Measurements from ENCODE around the gene ITGB5. TPM values are rescaled to one million over a fixed set of nuclear protein-coding genes. Genes with fewer than 3 reads are reported as not detected.

Gene ITGB5, protein sequence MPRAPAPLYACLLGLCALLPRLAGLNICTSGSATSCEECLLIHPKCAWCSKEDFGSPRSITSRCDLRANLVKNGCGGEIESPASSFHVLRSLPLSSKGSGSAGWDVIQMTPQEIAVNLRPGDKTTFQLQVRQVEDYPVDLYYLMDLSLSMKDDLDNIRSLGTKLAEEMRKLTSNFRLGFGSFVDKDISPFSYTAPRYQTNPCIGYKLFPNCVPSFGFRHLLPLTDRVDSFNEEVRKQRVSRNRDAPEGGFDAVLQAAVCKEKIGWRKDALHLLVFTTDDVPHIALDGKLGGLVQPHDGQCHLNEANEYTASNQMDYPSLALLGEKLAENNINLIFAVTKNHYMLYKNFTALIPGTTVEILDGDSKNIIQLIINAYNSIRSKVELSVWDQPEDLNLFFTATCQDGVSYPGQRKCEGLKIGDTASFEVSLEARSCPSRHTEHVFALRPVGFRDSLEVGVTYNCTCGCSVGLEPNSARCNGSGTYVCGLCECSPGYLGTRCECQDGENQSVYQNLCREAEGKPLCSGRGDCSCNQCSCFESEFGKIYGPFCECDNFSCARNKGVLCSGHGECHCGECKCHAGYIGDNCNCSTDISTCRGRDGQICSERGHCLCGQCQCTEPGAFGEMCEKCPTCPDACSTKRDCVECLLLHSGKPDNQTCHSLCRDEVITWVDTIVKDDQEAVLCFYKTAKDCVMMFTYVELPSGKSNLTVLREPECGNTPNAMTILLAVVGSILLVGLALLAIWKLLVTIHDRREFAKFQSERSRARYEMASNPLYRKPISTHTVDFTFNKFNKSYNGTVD
- total RNA-seq (1 to 10 TPM; 1.4 to 2.8 TPM), polyA plus RNA-seq (under 1 TPM in 2 of 3 donors, not detected in 1; 0.27 to 0.46 TPM), total RNA-seq (0 to 0.71 (median 0.16) reads per million in 6 experiments)

GRCh38 chr3:124887177-124887931 is at the start of gene ITGB5:
ITGB5 (minus strand) TSS chr3:124887365; CDS start chr3:124887000, 365 bp downstream.
- peaks cover 0 to 5% (median 0%) of the 10 kb centered on the region in 3 donors for H3K36me3 Mint-ChIP-seq
- ATAC-seq = peak; percentile 61 to 66
- no peak within 1 kb of the TSS for H3K27ac Mint-ChIP-seq
- peak within 1 kb of the TSS; percentile 54 to 83 (median 73) for H3K4me3 Mint-ChIP-seq
- H3K9me3 Mint-ChIP-seq = no peaks in the 10 kb centered on the region
- POLR2A ChIA-PET = no interaction called here
- peak in 3 of 10 donors; percentile 11 to 19 (median 11) for DNase-seq
- peaks cover 27 to 70% (median 49%) of the 10 kb centered on the region in 5 donors for H3K27me3 Mint-ChIP-seq
- peaks cover 3 to 15% (median 8%) of the 10 kb centered on the region in 4 donors for H3K4me1 Mint-ChIP-seq

DNA sequence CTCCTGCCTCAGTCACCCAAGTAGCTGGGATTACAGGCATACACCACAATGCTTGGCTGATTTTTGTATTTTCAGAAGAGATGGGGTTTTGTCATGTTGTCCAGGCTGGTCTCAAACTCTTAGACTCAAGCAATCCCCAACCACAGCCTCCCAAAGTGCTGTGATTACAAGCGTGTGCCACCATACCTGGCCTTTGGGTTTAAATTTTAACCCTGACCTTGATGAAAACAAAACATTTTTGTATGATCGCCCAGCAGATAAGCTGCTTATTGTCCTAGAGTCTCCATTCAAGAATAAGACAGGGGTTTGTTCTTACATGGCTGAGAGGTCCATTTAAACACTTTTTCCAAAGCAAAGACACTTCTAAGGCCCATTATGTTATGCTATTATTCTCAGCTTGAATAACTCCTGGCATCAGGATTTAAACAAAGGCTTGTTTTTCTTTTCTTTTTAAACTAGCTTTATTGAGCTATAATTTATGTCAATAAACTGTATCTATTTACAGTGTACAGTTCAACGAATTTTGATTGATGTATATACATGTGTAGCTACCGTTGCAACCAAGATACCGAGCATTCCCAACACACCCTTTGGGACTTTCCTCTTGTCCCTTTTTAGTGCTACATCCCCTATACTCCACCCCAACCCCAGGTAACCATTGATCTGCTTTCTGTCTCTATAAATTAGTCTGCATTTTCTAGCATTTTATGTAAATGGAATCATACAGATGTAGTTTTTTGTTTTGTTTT is 48.8 kb upstream of the ITGB5 start:
- ATAC-seq (no peak), DNase-seq (no peak)
- Mint-ChIP-seq H3K4me1 (no peaks in the 10 kb centered on the region), H3K27me3 (peaks cover 3 to 15% (median 7%) of the 10 kb centered on the region in 5 donors), H3K9me3 (peaks cover 0 to 3% (median 0%) of the 10 kb centered on the region in 9 donors), H3K4me3 (no peak overlapping the region), H3K36me3 (peaks cover 0 to 2% (median 0%) of the 10 kb centered on the region in 3 donors), H3K27ac (no peak overlapping the region)
- POLR2A ChIA-PET = no interaction called here

DNA sequence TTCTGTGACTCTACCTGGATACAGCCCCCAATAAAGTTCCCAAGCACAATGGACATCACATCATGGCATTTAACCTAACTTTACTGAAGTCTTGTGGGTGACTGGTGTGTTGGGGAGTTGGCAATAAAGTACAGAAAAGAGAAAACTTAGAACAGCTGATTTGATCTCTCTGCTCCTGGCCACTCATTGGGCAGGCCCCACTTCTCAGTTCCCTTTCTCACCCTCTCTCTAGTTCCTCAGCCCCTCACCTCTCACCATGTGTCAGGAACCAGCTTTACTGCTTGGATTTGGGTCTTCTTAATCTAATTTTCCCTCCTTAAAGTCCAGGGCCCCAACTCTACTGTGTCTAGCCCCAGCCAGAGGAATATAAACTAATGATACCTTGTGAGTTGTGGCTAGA is 48.1 kb upstream of the ITGB5 start:
- Mint-ChIP-seq H3K27ac (no peak overlapping the region), H3K4me3 (no peak overlapping the region), H3K27me3 (peaks cover 3 to 15% (median 7%) of the 10 kb centered on the region in 5 donors), H3K9me3 (peaks cover 0 to 3% (median 0%) of the 10 kb centered on the region in 9 donors), H3K36me3 (peaks cover 0 to 2% (median 0%) of the 10 kb centered on the region in 3 donors), H3K4me1 (no peaks in the 10 kb centered on the region)
- ATAC-seq (no peak), DNase-seq (no peak)
- POLR2A ChIA-PET = no interaction called here

DNA sequence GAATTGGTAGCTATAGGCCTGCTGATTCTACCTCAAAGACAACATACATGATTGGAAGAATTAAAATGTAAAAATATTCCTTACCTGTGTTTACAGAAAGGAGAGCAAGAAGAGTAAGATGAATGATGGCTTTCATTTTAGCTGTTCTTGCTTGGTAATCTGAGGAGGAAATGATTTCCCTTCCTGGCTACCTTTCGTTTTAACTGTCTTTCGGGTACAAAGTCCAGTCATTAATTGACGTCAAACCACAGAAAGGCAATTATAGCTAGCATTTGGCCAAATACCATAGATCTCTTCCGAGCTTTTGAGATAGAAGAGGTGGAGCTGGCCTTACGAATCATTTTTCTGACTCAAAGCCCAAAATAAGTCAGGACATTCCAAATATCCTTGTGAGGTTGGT is 47.4 kb upstream of the ITGB5 start, which contains the start of gene MUC13:
MUC13 (minus strand) TSS at position 175 of the 400 bp plus-strand sequence; CDS start at position 136, 39 bp downstream.
- Mint-ChIP-seq H3K36me3 (peaks cover 0 to 2% (median 0%) of the 10 kb centered on the region in 3 donors), H3K4me3 (no peak within 1 kb of the TSS), H3K4me1 (no peaks in the 10 kb centered on the region), H3K27me3 (peaks cover 3 to 16% (median 5%) of the 10 kb centered on the region in 5 donors), H3K9me3 (peaks cover 0 to 3% (median 0%) of the 10 kb centered on the region in 9 donors), H3K27ac (no peak within 1 kb of the TSS)
- POLR2A ChIA-PET = no interaction called here
- ATAC-seq (no peak), DNase-seq (no peak)

DNA sequence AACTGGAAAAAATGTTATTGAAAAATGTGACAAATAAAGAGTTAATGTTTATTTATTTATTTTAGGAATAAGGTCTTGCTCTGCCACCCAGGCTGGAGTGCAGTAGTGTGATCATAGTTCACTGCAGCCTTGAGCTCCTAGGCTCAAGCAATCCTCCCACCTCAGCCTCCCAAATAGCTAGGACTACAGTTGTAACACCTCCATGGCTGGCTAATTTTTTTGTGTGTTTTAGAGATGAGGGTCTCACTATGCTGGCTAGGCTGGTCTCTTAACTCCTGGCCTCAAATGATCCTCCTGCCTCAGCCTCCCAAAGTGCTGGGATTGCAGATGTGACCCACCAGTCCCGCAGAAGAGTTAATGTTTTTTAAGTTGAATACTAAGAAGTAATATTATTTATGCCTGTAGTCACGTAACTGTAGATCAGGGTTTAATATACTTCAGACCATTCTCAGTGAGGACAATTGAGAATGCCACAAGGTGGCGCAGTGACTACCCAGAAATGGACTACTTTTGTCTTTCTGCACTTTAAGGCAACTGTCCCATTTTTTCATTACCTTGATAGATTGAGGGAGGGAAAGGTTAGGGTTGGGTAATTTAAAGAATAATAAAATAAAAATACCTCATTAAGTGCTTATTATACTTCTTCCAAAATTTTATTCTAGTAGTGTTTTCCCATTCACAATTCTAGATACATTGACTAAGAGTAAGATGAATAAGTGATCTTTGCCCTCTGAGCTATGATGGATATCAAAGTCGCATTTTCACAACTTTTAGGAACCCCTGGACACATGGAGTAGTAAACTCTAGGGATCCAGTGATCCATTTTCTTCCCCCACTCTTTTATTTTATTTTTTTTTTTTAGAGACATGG is 41.4 kb upstream of the ITGB5 start:
- H3K4me3 Mint-ChIP-seq = no peak overlapping the region
- H3K27ac Mint-ChIP-seq = peak overlapping the region in 1 of 10 donors; percentile 54
- peak; percentile 56 to 66 for ATAC-seq
- peaks cover 0 to 14% (median 0%) of the 10 kb centered on the region in 5 donors for H3K27me3 Mint-ChIP-seq
- POLR2A ChIA-PET = no interaction called here
- H3K9me3 Mint-ChIP-seq = no peaks in the 10 kb centered on the region
- peaks cover 0 to 2% (median 0%) of the 10 kb centered on the region in 4 donors for H3K4me1 Mint-ChIP-seq
- no peaks in the 10 kb centered on the region for H3K36me3 Mint-ChIP-seq
- peak; percentile 10 to 76 (median 49) for DNase-seq

GRCh38 chr3:124927574-124928045 is 40.4 kb upstream of the ITGB5 start:
- peaks cover 0 to 14% (median 0%) of the 10 kb centered on the region in 5 donors for H3K27me3 Mint-ChIP-seq
- POLR2A ChIA-PET = no interaction called here
- no peak overlapping the region for H3K4me3 Mint-ChIP-seq
- ATAC-seq (no peak), DNase-seq (no peak)
- no peaks in the 10 kb centered on the region for H3K36me3 Mint-ChIP-seq
- H3K9me3 Mint-ChIP-seq = no peaks in the 10 kb centered on the region
- peaks cover 0 to 2% (median 0%) of the 10 kb centered on the region in 4 donors for H3K4me1 Mint-ChIP-seq
- no peak overlapping the region for H3K27ac Mint-ChIP-seq

GRCh38 chr3:124926426-124927101 is 39.4 kb upstream of the ITGB5 start:
- Mint-ChIP-seq H3K4me3 (no peak overlapping the region), H3K27me3 (peaks cover 0 to 14% (median 0%) of the 10 kb centered on the region in 5 donors), H3K4me1 (peaks cover 0 to 2% (median 0%) of the 10 kb centered on the region in 4 donors), H3K36me3 (no peaks in the 10 kb centered on the region), H3K9me3 (no peaks in the 10 kb centered on the region), H3K27ac (no peak overlapping the region)
- DNase-seq = no peak
- POLR2A ChIA-PET = no interaction called here
- no peak for ATAC-seq

DNA sequence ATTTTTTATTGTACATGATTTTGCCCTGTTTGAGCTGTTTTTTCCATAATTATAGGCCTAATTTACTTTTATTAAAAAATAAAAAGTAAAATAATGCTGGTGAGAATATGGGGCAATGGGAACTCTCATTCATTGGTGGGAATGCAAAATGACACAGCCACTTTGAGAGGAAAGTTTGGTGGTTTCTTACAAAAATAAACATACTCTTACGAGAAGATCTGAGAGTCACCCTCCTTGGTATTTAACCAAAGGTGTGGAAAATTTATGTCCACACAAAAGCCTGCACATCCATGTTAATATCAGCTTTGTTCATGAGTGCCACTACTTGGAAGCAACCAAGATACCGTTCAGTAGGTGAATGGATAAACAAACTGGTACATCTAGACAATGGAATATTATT is 37.6 kb upstream of the ITGB5 start:
- DNase-seq (no peak), ATAC-seq (no peak)
- peaks cover 0 to 2% (median 0%) of the 10 kb centered on the region in 4 donors for H3K4me1 Mint-ChIP-seq
- H3K27ac Mint-ChIP-seq = no peak overlapping the region
- no peak overlapping the region for H3K4me3 Mint-ChIP-seq
- no peaks in the 10 kb centered on the region for H3K9me3 Mint-ChIP-seq
- H3K36me3 Mint-ChIP-seq = no peaks in the 10 kb centered on the region
- POLR2A ChIA-PET = no interaction called here
- peaks cover 0 to 14% (median 2%) of the 10 kb centered on the region in 5 donors for H3K27me3 Mint-ChIP-seq

GRCh38 chr3:124923833-124924232 is 36.7 kb upstream of the ITGB5 start:
- Mint-ChIP-seq H3K27ac (no peak overlapping the region), H3K4me1 (peaks cover 0 to 2% (median 0%) of the 10 kb centered on the region in 4 donors), H3K9me3 (no peaks in the 10 kb centered on the region), H3K27me3 (peaks cover 0 to 10% (median 2%) of the 10 kb centered on the region in 5 donors), H3K4me3 (no peak overlapping the region), H3K36me3 (no peaks in the 10 kb centered on the region)
- POLR2A ChIA-PET = no interaction called here
- no peak for DNase-seq
- no peak for ATAC-seq

DNA sequence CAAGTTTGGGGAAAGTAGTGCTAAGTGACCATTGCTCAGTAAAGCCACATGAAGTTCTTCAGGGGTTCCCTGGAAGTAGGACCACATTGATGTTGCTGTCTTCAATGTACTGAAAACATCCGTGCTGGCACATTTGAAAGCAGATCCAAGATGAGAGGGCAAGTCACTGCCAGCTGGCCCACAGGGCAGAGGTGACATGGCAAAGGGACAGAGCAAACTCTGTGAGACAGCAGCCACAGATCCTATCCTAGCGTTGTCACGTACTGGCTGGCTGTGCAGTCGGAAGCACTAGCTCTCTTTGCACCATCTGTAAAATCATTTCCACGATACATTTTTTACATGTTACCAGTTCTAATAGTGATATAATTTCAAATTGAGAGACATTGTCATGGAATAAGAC is 33.6 kb upstream of the ITGB5 start:
- H3K27ac Mint-ChIP-seq = no peak overlapping the region
- DNase-seq = no peak
- POLR2A ChIA-PET = no interaction called here
- ATAC-seq = no peak
- H3K4me1 Mint-ChIP-seq = no peaks in the 10 kb centered on the region
- H3K9me3 Mint-ChIP-seq = no peaks in the 10 kb centered on the region
- H3K36me3 Mint-ChIP-seq = no peaks in the 10 kb centered on the region
- peaks cover 0 to 10% (median 9%) of the 10 kb centered on the region in 5 donors for H3K27me3 Mint-ChIP-seq
- no peak overlapping the region for H3K4me3 Mint-ChIP-seq

Measured in naive thymus-derived CD8-positive, alpha-beta T cell (primary cell).